GM21825 (cell line): ENCODE results near the gene COX19.
"Not testable (repeated sequence)": the region's sequence is repeated elsewhere in the genome, so short reads cannot be mapped to it uniquely, and the experiment has no call there.

ENCODE experiments used
- ATAC-seq: cut with Tn5 transposase; IDR thresholded peaks from one replicate; pipeline ENCODE4 v1.9.1; 2021; ENCODE audit warnings: mild to moderate bottlenecking, moderate library complexity; ENCODE audit not compliant: unreplicated experiment

Gene COX19

GRCh38 chr7:930975-931758, 44.2 kb downstream of the COX19 start:
- ATAC-seq = no peak

- ATAC-seq = no peak
These were observed 46.0 kb downstream of the COX19 start for GRCh38 chr7:929311-929711.

GRCh38 chr7:927031-927671, 48.2 kb downstream of the COX19 start:
- no peak for ATAC-seq

- ATAC-seq = no peak
These were observed 49.0 kb downstream of the COX19 start for GRCh38 chr7:926061-927030.

GRCh38 chr7:925601-926000, 49.7 kb downstream of the COX19 start:
- ATAC-seq = no peak

- peak; percentile 47 for ATAC-seq
These were observed 50.7 kb downstream of the COX19 start for GRCh38 chr7:924541-925231.

GRCh38 chr7:924042-924441, 51.3 kb downstream of the COX19 start:
- not testable (repeated sequence) for ATAC-seq

- peak; percentile 67 for ATAC-seq
These were observed 52.0 kb downstream of the COX19 start for GRCh38 chr7:923108-924041.

GRCh38 chr7:922334-923107, 52.8 kb downstream of the COX19 start:
- no peak for ATAC-seq

- ATAC-seq = no peak
These were observed 53.6 kb downstream of the COX19 start for GRCh38 chr7:921581-922333.

- no peak for ATAC-seq
These were observed 54.3 kb downstream of the COX19 start for GRCh38 chr7:921071-921461.

- ATAC-seq = no peak
These were observed 54.8 kb downstream of the COX19 start for GRCh38 chr7:920351-921070.

- ATAC-seq = no peak
These were observed 55.4 kb downstream of the COX19 start for GRCh38 chr7:919924-920341.

- ATAC-seq = no peak
These were observed 56.3 kb downstream of the COX19 start for GRCh38 chr7:919114-919442.

- no peak for ATAC-seq
These were observed 56.8 kb downstream of the COX19 start for GRCh38 chr7:918441-919113.

GRCh38 chr7:918118-918425, 57.3 kb downstream of the COX19 start:
- no peak for ATAC-seq
